Measurements from ENCODE around the gene KCNQ5.

The KCNQ5 gene

GRCh38 chr6:72677740-72678139 lies 55.9 kb downstream of the KCNQ5 start:
- H3K4me1 ChIP-seq: no peaks in the 10 kb centered on the region
- TF ChIP-seq CTCF (IDR thresholded peaks at IDR 0.05): no peak
- no peaks in the 10 kb centered on the region for H3K36me3 ChIP-seq (ENCODE audit: control insufficient read depth, insufficient read depth, low read length)
- H3K9me3 ChIP-seq (ENCODE audit: control insufficient read depth, low read length): no peaks in the 10 kb centered on the region
- no peaks in the 10 kb centered on the region for H3K79me2 ChIP-seq
- no peaks in the 10 kb centered on the region for H3K27me3 ChIP-seq (ENCODE audit: control insufficient read depth, insufficient read depth, low read length)
- no peak overlapping the region for H3K4me3 ChIP-seq (ENCODE audit: low read depth, low read length)
- no peak overlapping the region for H3K4me2 ChIP-seq (ENCODE audit: low read length)
- H2AFZ ChIP-seq: no peak overlapping the region
- H3K9ac ChIP-seq: no peak overlapping the region
- no peak overlapping the region for H3K27ac ChIP-seq

- TF ChIP-seq CTCF (IDR thresholded peaks at IDR 0.05): no peak
- Histone ChIP-seq H3K27me3 (ENCODE audit: control insufficient read depth, insufficient read depth, low read length) (no peaks in the 10 kb centered on the region), H3K9ac (no peak overlapping the region), H3K4me1 (no peaks in the 10 kb centered on the region), H3K4me2 (ENCODE audit: low read length) (no peak overlapping the region), H3K36me3 (ENCODE audit: control insufficient read depth, insufficient read depth, low read length) (no peaks in the 10 kb centered on the region), H3K79me2 (no peaks in the 10 kb centered on the region), H3K27ac (no peak overlapping the region), H3K9me3 (ENCODE audit: control insufficient read depth, low read length) (no peaks in the 10 kb centered on the region), H3K4me3 (ENCODE audit: low read depth, low read length) (no peak overlapping the region), H2AFZ (no peak overlapping the region)
Measured at GRCh38 chr6:72683797-72684196, 61.9 kb downstream of the KCNQ5 start.

- no peaks in the 10 kb centered on the region for H3K9me3 ChIP-seq (ENCODE audit: control insufficient read depth, low read length)
- no peak for TF ChIP-seq CTCF (IDR thresholded peaks at IDR 0.05)
- H3K4me1 ChIP-seq: no peaks in the 10 kb centered on the region
- H3K79me2 ChIP-seq: no peaks in the 10 kb centered on the region
- H3K27me3 ChIP-seq (ENCODE audit: control insufficient read depth, insufficient read depth, low read length): no peaks in the 10 kb centered on the region
- H3K36me3 ChIP-seq (ENCODE audit: control insufficient read depth, insufficient read depth, low read length): no peaks in the 10 kb centered on the region
- H3K27ac ChIP-seq: no peak overlapping the region
- no peak overlapping the region for H3K4me2 ChIP-seq (ENCODE audit: low read length)
- no peak overlapping the region for H3K9ac ChIP-seq
- H3K4me3 ChIP-seq (ENCODE audit: low read depth, low read length): no peak overlapping the region
- H2AFZ ChIP-seq: no peak overlapping the region
Measured at GRCh38 chr6:72689107-72689954, 67.5 kb downstream of the KCNQ5 start.

- H3K79me2 ChIP-seq: no peaks in the 10 kb centered on the region
- H3K4me1 ChIP-seq: no peaks in the 10 kb centered on the region
- no peak for TF ChIP-seq CTCF (IDR thresholded peaks at IDR 0.05)
- no peak overlapping the region for H3K4me2 ChIP-seq (ENCODE audit: low read length)
- no peaks in the 10 kb centered on the region for H3K27me3 ChIP-seq (ENCODE audit: control insufficient read depth, insufficient read depth, low read length)
- H3K36me3 ChIP-seq (ENCODE audit: control insufficient read depth, insufficient read depth, low read length): no peaks in the 10 kb centered on the region
- H3K9me3 ChIP-seq (ENCODE audit: control insufficient read depth, low read length): no peaks in the 10 kb centered on the region
- H3K27ac ChIP-seq: no peak overlapping the region
- no peak overlapping the region for H3K9ac ChIP-seq
- no peak overlapping the region for H3K4me3 ChIP-seq (ENCODE audit: low read depth, low read length)
- no peak overlapping the region for H2AFZ ChIP-seq
Measured at GRCh38 chr6:72691249-72691648, 69.4 kb downstream of the KCNQ5 start.

GRCh38 chr6:72696055-72696454 lies 74.2 kb downstream of the KCNQ5 start:
- Histone ChIP-seq H3K27me3 (ENCODE audit: control insufficient read depth, insufficient read depth, low read length) (no peaks in the 10 kb centered on the region), H3K36me3 (ENCODE audit: control insufficient read depth, insufficient read depth, low read length) (no peaks in the 10 kb centered on the region), H3K4me1 (no peaks in the 10 kb centered on the region), H3K4me2 (ENCODE audit: low read length) (no peak overlapping the region), H3K27ac (no peak overlapping the region), H3K9ac (no peak overlapping the region), H3K4me3 (ENCODE audit: low read depth, low read length) (no peak overlapping the region), H2AFZ (no peak overlapping the region), H3K9me3 (ENCODE audit: control insufficient read depth, low read length) (no peaks in the 10 kb centered on the region), H3K79me2 (no peaks in the 10 kb centered on the region)
- no peak for TF ChIP-seq CTCF (IDR thresholded peaks at IDR 0.05)

Measured in parathyroid adenoma (tissue), 2 donors.